Measurements from ENCODE around the gene ZBED5. TPM values are rescaled to one million over a fixed set of nuclear protein-coding genes. Genes with fewer than 3 reads are reported as not detected.

The ZBED5 gene
- total RNA-seq, result 45.5 TPM
- long read RNA-seq, partial matches to known transcripts, result 1 of 12 reads
- long read RNA-seq, other reads (novel, unspliced or antisense), result 7 of 12 reads

GRCh38 chr11:10857709-10858438 is at the start of gene ZBED5:
Gene ZBED5, minus strand, starts transcription at chr11:10858053. Its CDS starts 3,108 bp downstream, at chr11:10854945.
- Histone ChIP-seq H3K36me3 (peaks cover 30% of the 10 kb centered on the region), H3K4me3 (peak within 1 kb of the TSS; percentile 80), H3K27ac (peak within 1 kb of the TSS; percentile 96), H3K4me1 (peaks cover 31% of the 10 kb centered on the region), H3K27me3 (ENCODE audit: low read depth) (no peaks in the 10 kb centered on the region), H3K9me3 (no peaks in the 10 kb centered on the region)
- peak; percentile 97 for DNase-seq
- ATAC-seq, result peak; percentile 98
- peak; percentile 30 for TF ChIP-seq CTCF (IDR thresholded peaks at IDR 0.05)
- intact Hi-C loops (cut with DNase I), result loop anchor here (10.0 kb wide), 1 partner anchor 53 kb away; the partner anchor contains the start of gene EIF4G2

- H3K9me3 ChIP-seq, result no peaks in the 10 kb centered on the region
- peak; percentile 11 for TF ChIP-seq CTCF (IDR thresholded peaks at IDR 0.05)
- no peaks in the 10 kb centered on the region for H3K36me3 ChIP-seq
- H3K4me1 ChIP-seq, result peaks cover 14% of the 10 kb centered on the region
- intact Hi-C loops (cut with DNase I), result no loop called here
- no peak for DNase-seq
- no peak overlapping the region for H3K27ac ChIP-seq
- no peaks in the 10 kb centered on the region for H3K27me3 ChIP-seq (ENCODE audit: low read depth)
- no peak overlapping the region for H3K4me3 ChIP-seq
- ATAC-seq, result no peak
Observed at GRCh38 chr11:10906521-10906920, 48.7 kb upstream of the ZBED5 start.

- no peak for TF ChIP-seq CTCF (IDR thresholded peaks at IDR 0.05)
- H3K36me3 ChIP-seq, result no peaks in the 10 kb centered on the region
- H3K4me1 ChIP-seq, result peaks cover 43% of the 10 kb centered on the region
- no peaks in the 10 kb centered on the region for H3K27me3 ChIP-seq (ENCODE audit: low read depth)
- ATAC-seq, result no peak
- DNase-seq, result no peak
- H3K27ac ChIP-seq, result peak overlapping the region; percentile 10
- intact Hi-C loops (cut with DNase I), result no loop called here
- H3K4me3 ChIP-seq, result no peak overlapping the region
- no peaks in the 10 kb centered on the region for H3K9me3 ChIP-seq
Observed at GRCh38 chr11:10902301-10903063, 44.6 kb upstream of the ZBED5 start.

- DNase-seq, result no peak
- intact Hi-C loops (cut with DNase I), result no loop called here
Observed at GRCh38 chr11:10900681-10901415, 43.0 kb upstream of the ZBED5 start.

More at GRCh38 chr11:10900681-10901415, 43.0 kb upstream of the ZBED5 start:
- ATAC-seq, result peak in 1 of 2 donors; percentile 17
- Histone ChIP-seq H3K4me3 (no peak overlapping the region), H3K27me3 (ENCODE audit: low read depth) (no peaks in the 10 kb centered on the region), H3K9me3 (no peaks in the 10 kb centered on the region), H3K4me1 (peaks cover 43% of the 10 kb centered on the region), H3K36me3 (no peaks in the 10 kb centered on the region), H3K27ac (peak overlapping the region; percentile 91)
- TF ChIP-seq CTCF (IDR thresholded peaks at IDR 0.05), result no peak
